B cell (primary cell): ENCODE measurements around the gene CCT4. TPM values are rescaled to one million over a fixed set of nuclear protein-coding genes. Genes with fewer than 3 reads are reported as not detected.
A peak's percentile ranks its signal among the peaks of the same experiment; 100 is the strongest.

ENCODE experiments used
- ATAC-seq: fragments of 200-7000 bp; cut with Tn5 transposase; one replicate; pipeline ENCODE4 v1.10.0; 2021; ENCODE audit warnings: low read depth, mild to moderate bottlenecking, moderate number of reproducible peaks, moderate library complexity
- CTCF ChIA-PET: fragments of 350-600 bp; sonication (Branson Sonifier 250); formaldehyde crosslinking; loops from one replicate; lab custom pipeline; 2021; ENCODE audit warnings: antibody characterized with exemption, inconsistent platforms; lab: Charles Lee
- POLR2A ChIA-PET: fragments of 350-600 bp; sonication (Branson Sonifier 250); formaldehyde crosslinking; loops from one replicate; lab custom pipeline; 2021; ENCODE audit warnings: antibody characterized with exemption; lab: Charles Lee
- DNase-seq: peaks from one replicate; pipeline ENCODE4 v3.0.0; 2013
- H2AFZ ChIP-seq: 2 replicates; pipeline ENCODE4 v1.6.1; 2012; ENCODE audit warnings: mild to moderate bottlenecking, low read depth, low read length; ENCODE audit not compliant: insufficient read depth, poor library complexity, severe bottlenecking
- H3K27ac ChIP-seq, 2 donors: 1 replicate in 1 of 2; 2 replicates in 1 of 2; pipeline ENCODE4 v1.5.1; 2012 to 2013; ENCODE audit warnings: low read length in 2 of 2, mild to moderate bottlenecking in 2 of 2, moderate library complexity in 1 of 2
- H3K27me3 ChIP-seq, 4 experiments: fragments of 200-600 bp in 1 of 4; sonication (generic) in 1 of 4; replicated peaks in 1 of 4; 1 replicate in 2 of 4; 2 replicates in 2 of 4; pipeline versions ENCODE4 v1.6.1 to v1.7.0; 2013 to 2016; ENCODE audit warnings: low read length in 3 of 4, mild to moderate bottlenecking in 2 of 4, mixed read lengths in 1 of 4, moderate library complexity in 1 of 4; ENCODE audit not compliant: insufficient read depth in 4 of 4, control insufficient read depth in 3 of 4; ENCODE audit errors: control extremely low read depth in 1 of 4
- H3K36me3 ChIP-seq, 2 experiments: replicated peaks in 1 of 2; 1 replicate in 1 of 2; 2 replicates in 1 of 2; pipeline versions ENCODE4 v1.6.1 to v1.7.1; 2013; ENCODE audit warnings: low read length in 1 of 2; ENCODE audit not compliant: insufficient read depth in 2 of 2, control insufficient read depth in 1 of 2; ENCODE audit errors: control extremely low read depth in 1 of 2, extremely low read depth in 1 of 2
- H3K4me1 ChIP-seq, 2 donors: fragments of 200-600 bp in 1 of 2; sonication (generic) in 1 of 2; 1 replicate in 1 of 2; 2 replicates in 1 of 2; pipeline versions ENCODE4 v1.5.1 to v1.6.1; 2013 to 2017; ENCODE audit warnings: low read length in 2 of 2; ENCODE audit not compliant: control insufficient read depth in 2 of 2, insufficient read depth in 2 of 2
- H3K4me2 ChIP-seq: replicated peaks from 2 replicates; pipeline ENCODE3; 2012; ENCODE audit warnings: mild to moderate bottlenecking, low read depth, low read length; ENCODE audit not compliant: poor library complexity, severe bottlenecking
- H3K4me3 ChIP-seq, 5 experiments: fragments of 200-600 bp in 1 of 5; sonication (generic) in 1 of 5; 1 replicate in 3 of 5; 2 replicates in 2 of 5; pipeline versions ENCODE4 v1.5.1 to v1.7.0; 2011 to 2016; ENCODE audit warnings: low read length in 4 of 5, mild to moderate bottlenecking in 4 of 5, low read depth in 2 of 5, control low read depth in 1 of 5, moderate library complexity in 1 of 5; ENCODE audit not compliant: insufficient read depth in 1 of 5; ENCODE audit errors: control extremely low read depth in 1 of 5, extremely low read depth in 1 of 5
- H3K79me2 ChIP-seq: fragments of 200-600 bp; sonication (generic); one replicate; pipeline ENCODE4 v1.6.0; 2016; ENCODE audit warnings: low read length; ENCODE audit not compliant: control insufficient read depth, insufficient read depth
- H3K9ac ChIP-seq: fragments of 200-600 bp; sonication (generic); 2 replicates; pipeline ENCODE4 v1.6.1; 2017; ENCODE audit warnings: mild to moderate bottlenecking, low read length, moderate library complexity
- H3K9me3 ChIP-seq, 3 donors: one replicate each; pipeline versions ENCODE4 v1.6.1 to v1.7.1; 2013; ENCODE audit warnings: low read length in 2 of 3; ENCODE audit not compliant: control insufficient read depth in 2 of 3, insufficient read depth in 1 of 3; ENCODE audit errors: control extremely low read depth in 1 of 3
- H4K20me1 ChIP-seq: 2 replicates; pipeline ENCODE4 v1.6.0; 2012; ENCODE audit warnings: mild to moderate bottlenecking, low read length; ENCODE audit not compliant: insufficient read depth, control insufficient read depth, poor library complexity, severe bottlenecking
- H3K27ac Mint-ChIP-seq: one replicate; pipeline ENCODE4 v1.8.0; 2021; ENCODE audit warnings: mixed read lengths
- H3K27me3 Mint-ChIP-seq: one replicate; pipeline ENCODE4 v1.8.0; 2021; ENCODE audit warnings: mixed read lengths
- H3K4me1 Mint-ChIP-seq: one replicate; pipeline ENCODE4 v1.8.0; 2021; ENCODE audit warnings: mixed read lengths
- H3K4me3 Mint-ChIP-seq: one replicate; pipeline ENCODE4 v1.8.0; 2021; ENCODE audit warnings: mixed read lengths
- H3K9me3 Mint-ChIP-seq: one replicate; pipeline ENCODE4 v1.8.0; 2022; ENCODE audit warnings: mixed read lengths; ENCODE audit not compliant: insufficient read depth
- EZH2 ChIP-seq: IDR thresholded peaks from 2 replicates; pipeline ENCODE4 v1.6.1; 2012; ENCODE audit warnings: borderline replicate concordance, low read depth, mild to moderate bottlenecking, moderate library complexity, low read length; ENCODE audit not compliant: insufficient read depth, poor library complexity, severe bottlenecking
- WGBS: methylation state at CpG from one replicate; pipeline ENCODE4 v1.1.5; 2013; ENCODE audit warnings: missing lambda C conversion rate; ENCODE audit not compliant: insufficient coverage; 5-methylcytosine and 5-hydroxymethylcytosine counted together
- intact Hi-C: fragments of 100-400 bp; cut with micrococcal nuclease; formaldehyde crosslinking; loops from one replicate; pipeline ENCODE4 v1.10.0; 2022
- polyA plus RNA-seq: library from polyadenylated mRNA; depleted of rRNA; stranded (reverse); fragments of >200 nt; gene quantifications from 2 replicates; pipeline ENCODE4 v1.2.3, GENCODE V29; 2012
- total RNA-seq, 2 donors: library from RNA; stranded (reverse); fragments of 120-200 nt in 1 of 2; gene quantifications; 1 replicate in 1 of 2; 2 replicates in 1 of 2; pipeline versions ENCODE4 v1.2.3 to v1.2.4, GENCODE V29; 2013 to 2022
- TF ChIP-seq, protein P1 (sequence below): fragments of 200-600 bp; IDR thresholded peaks from one replicate; pipeline ENCODE4 v1.8.0; 2022; ENCODE audit warnings: antibody characterized with exemption, mild to moderate bottlenecking

CCT4 gene
- total and polyA plus RNA-seq, 2 donors (not counting 1 experiment from before 2014, with no cell fraction given): 31.2 to 88.0 TPM

DNA sequence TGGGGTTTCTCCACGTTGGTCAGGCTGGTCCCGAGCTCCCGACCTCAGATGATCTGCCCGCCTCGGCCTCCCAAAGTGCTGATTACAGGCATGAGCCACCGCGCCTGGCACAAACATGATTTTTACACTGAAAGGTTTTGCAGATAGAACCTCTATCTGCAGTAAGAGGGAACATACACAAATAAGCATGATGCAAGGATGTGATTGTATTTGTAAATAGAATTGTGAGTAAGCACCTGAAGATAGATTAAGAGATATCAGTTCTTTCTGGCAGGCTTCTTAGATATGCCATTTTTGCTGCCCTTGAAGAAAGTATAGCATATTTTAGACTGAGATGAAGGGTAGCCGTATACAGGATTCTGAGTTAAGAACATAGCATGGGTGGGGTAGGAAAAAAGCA lies 20.7 kb upstream of the CCT4 start:
- ChIA-PET CTCF (no interaction called here), POLR2A (no interaction called here)
- peaks cover 67% of the 10 kb centered on the region for H3K79me2 ChIP-seq
- no peaks in the 10 kb centered on the region for H3K27me3 ChIP-seq
- no peaks in the 10 kb centered on the region for H3K9me3 ChIP-seq
- Mint-ChIP-seq H3K27ac (no peak overlapping the region), H3K9me3 (no peaks in the 10 kb centered on the region), H3K4me3 (no peak overlapping the region), H3K4me1 (peaks cover 14% of the 10 kb centered on the region), H3K27me3 (no peaks in the 10 kb centered on the region)
- peaks cover 7 to 8% of the 10 kb centered on the region in 2 donors for H3K4me1 ChIP-seq
- intact Hi-C loops: loop anchor here (5.0 kb wide), 3 partner anchors 57 to 1678 kb away; partner anchors contain the start of genes FAM161A, MDH1, WDPCP and XPO1
- ATAC-seq (no peak), DNase-seq (no peak)
- WGBS: over 99% methylated on average over 8 of the region's 8 CpGs
- H3K9ac ChIP-seq: no peak overlapping the region
- TF ChIP-seq, protein P1, sequence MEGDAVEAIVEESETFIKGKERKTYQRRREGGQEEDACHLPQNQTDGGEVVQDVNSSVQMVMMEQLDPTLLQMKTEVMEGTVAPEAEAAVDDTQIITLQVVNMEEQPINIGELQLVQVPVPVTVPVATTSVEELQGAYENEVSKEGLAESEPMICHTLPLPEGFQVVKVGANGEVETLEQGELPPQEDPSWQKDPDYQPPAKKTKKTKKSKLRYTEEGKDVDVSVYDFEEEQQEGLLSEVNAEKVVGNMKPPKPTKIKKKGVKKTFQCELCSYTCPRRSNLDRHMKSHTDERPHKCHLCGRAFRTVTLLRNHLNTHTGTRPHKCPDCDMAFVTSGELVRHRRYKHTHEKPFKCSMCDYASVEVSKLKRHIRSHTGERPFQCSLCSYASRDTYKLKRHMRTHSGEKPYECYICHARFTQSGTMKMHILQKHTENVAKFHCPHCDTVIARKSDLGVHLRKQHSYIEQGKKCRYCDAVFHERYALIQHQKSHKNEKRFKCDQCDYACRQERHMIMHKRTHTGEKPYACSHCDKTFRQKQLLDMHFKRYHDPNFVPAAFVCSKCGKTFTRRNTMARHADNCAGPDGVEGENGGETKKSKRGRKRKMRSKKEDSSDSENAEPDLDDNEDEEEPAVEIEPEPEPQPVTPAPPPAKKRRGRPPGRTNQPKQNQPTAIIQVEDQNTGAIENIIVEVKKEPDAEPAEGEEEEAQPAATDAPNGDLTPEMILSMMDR: no peak
- TF ChIP-seq EZH2: no peak
- peaks cover 4% of the 10 kb centered on the region for H4K20me1 ChIP-seq
- no peak overlapping the region for H2AFZ ChIP-seq
- H3K4me3 ChIP-seq: no peak overlapping the region
- no peaks in the 10 kb centered on the region for H3K36me3 ChIP-seq
- no peak overlapping the region for H3K4me2 ChIP-seq
- H3K27ac ChIP-seq: no peak overlapping the region

DNA sequence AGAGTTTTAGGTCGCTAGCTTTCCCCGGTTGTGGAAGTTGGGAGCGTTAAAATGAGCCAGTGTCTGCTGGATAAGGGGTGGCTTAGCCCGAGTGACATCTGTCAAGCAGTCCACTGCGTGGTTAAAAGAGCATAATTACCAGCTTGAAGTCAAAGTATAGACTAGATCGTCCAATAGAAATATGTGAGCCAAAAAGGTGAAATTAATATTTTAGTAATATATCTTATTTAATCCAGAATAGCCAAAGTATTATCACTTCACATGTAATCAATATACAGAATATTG lies 17.7 kb upstream of the CCT4 start:
- no peaks in the 10 kb centered on the region for H3K9me3 ChIP-seq
- H2AFZ ChIP-seq: peak overlapping the region; percentile 93
- POLR2A ChIA-PET: no interaction called here
- H3K4me1 Mint-ChIP-seq: peaks cover 11% of the 10 kb centered on the region
- peak overlapping the region; percentile 90 for H3K27ac Mint-ChIP-seq
- peak overlapping the region; percentile 79 for H3K4me2 ChIP-seq
- peak overlapping the region; percentile 91 for H3K4me3 Mint-ChIP-seq
- no peaks in the 10 kb centered on the region for H3K36me3 ChIP-seq
- TF ChIP-seq, protein P1: no peak
- no peak for TF ChIP-seq EZH2
- peak overlapping the region; percentile 83 for H3K9ac ChIP-seq
- WGBS: 6% methylated on average over 3 of the region's 6 CpGs
- no peaks in the 10 kb centered on the region for H3K27me3 ChIP-seq
- CTCF ChIA-PET: no interaction called here
- DNase-seq (no peak), ATAC-seq (no peak)
- peak overlapping the region; percentile 57 to 86 for H3K27ac ChIP-seq
- peaks cover 7 to 8% of the 10 kb centered on the region in 2 donors for H3K4me1 ChIP-seq
- no peaks in the 10 kb centered on the region for H3K9me3 Mint-ChIP-seq
- no peaks in the 10 kb centered on the region for H4K20me1 ChIP-seq
- H3K27me3 Mint-ChIP-seq: no peaks in the 10 kb centered on the region
- intact Hi-C loops: loop anchor here (5.0 kb wide), 3 partner anchors 54 to 1681 kb away; partner anchors contain the start of genes FAM161A, MDH1, WDPCP and XPO1
- peaks cover 52% of the 10 kb centered on the region for H3K79me2 ChIP-seq
- H3K4me3 ChIP-seq: peak overlapping the region; percentile 61 to 97 (median 87)
